GM12891 (cell line): ENCODE measurements around the gene LEMD3.

Experiments
- POLR2A ChIP-seq: IDR thresholded peaks from 2 replicates; pipeline ENCODE4 v1.6.1; 2011; ENCODE audit warnings: low read depth, low read length, control low read depth
- POLR2AphosphoS5 ChIP-seq: IDR thresholded peaks from 2 replicates; pipeline ENCODE4 v1.6.1; 2011; ENCODE audit warnings: low read depth, low read length, control low read depth
- POU2F2 ChIP-seq: IDR thresholded peaks from 2 replicates; pipeline ENCODE4 v1.6.1; 2011; ENCODE audit warnings: low read depth, mild to moderate bottlenecking, control low read depth, low read length, moderate library complexity
- TAF1 ChIP-seq: IDR thresholded peaks from 2 replicates; pipeline ENCODE4 v1.6.1; 2011; ENCODE audit warnings: low read depth, low read length, control low read depth

GRCh38 chr12:65123435-65124063, 45.8 kb upstream of the LEMD3 start:
- no peak for TF ChIP-seq POU2F2
- no peak for TF ChIP-seq POLR2AphosphoS5
- TF ChIP-seq POLR2A = no peak
- TF ChIP-seq TAF1 = no peak
